UCSD-AML1 (cell line): ENCODE measurements around the gene HS3ST6.
"Not testable (repeated sequence)": the region's sequence is repeated elsewhere in the genome, so short reads cannot be mapped to it uniquely, and the experiment has no call there.

Experiments used
- DNase-seq: peaks from one replicate; lab custom pipeline; 2025; ENCODE audit not compliant: unreplicated experiment; lab: John Stamatoyannopoulos, UW

The HS3ST6 gene

GRCh38 chr16:1909561-1910231 is 8.5 kb downstream of the HS3ST6 start:
- DNase-seq: no peak

DNA sequence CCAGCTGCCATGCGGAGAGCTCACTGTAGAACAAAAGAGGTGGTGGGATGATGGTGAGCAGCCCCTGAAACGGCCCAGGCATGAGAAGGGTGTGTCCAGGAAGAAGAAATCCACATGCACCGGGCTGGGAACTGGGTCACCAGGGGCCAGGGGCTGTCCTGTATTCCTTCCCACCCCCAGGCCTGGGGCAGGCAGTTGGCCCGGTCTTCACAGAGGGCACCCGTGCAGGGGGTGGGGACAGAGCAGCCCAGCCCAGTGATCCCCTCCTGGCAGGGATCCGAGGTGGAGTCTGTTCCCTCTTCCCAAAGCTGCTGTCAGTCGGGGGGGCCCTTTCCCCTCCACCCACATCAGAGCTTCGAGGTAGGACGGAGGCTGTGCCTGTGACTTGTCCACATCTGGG is 9.2 kb downstream of the HS3ST6 start:
- no peak for DNase-seq

DNA sequence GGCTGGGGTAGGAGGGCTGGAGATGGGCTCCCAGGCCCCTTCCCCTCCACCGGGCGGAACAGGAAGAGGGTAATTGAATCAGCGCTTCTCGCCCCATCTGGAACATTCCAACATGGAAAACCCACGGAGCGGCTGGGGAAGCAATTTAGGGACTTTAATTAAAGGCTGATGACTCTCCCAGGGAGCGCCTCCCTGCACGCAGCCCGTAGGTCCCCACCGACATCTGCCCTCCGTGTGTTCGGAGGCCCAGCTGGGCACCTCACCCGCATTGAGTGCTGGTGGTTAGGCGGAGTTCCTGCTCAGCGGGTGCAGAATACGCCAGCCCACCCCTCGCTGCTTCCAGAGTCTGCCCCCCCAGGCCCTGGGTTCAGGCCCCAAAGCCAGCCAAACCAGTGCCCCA is 10.0 kb downstream of the HS3ST6 start:
- no peak for DNase-seq

DNA sequence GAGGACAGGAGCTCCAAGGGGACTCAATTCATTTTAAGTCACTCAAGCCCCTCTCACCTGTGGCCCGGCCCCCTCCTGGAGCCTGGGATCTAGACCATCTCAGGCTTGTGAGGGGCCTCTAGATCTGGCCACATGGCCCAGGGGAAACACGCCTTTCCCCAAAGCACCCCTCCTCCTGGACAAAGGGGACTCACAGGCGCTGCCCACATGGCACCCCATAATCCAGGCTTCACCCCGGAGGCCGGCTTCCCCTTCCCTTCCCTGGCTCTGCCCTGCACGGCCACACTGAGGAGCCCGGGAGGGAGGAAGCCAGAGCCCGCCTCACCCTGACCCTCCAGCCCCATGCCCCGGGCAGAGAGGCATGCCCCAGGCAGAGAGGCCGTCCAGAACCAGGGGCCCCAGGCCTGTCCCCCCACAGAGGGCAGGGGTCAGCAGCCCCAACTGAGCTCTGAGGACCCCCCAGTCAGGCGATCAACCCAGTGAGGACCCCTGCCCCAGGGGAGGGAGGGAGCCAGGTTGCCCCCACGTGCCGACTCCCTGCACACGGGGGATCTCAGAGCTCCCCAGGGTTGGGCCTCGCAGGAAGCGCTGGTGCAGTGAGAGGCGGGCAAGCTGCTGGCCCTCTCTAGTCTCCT is 10.9 kb downstream of the HS3ST6 start:
- no peak for DNase-seq

- no peak for DNase-seq
Measured at GRCh38 chr16:1906846-1907165, 11.4 kb downstream of the HS3ST6 start.

GRCh38 chr16:1906055-1906845 is 12.0 kb downstream of the HS3ST6 start:
- no peak for DNase-seq

GRCh38 chr16:1903845-1904840 is 14.1 kb downstream of the HS3ST6 start:
- DNase-seq: no peak

GRCh38 chr16:1903220-1903574 is 15.0 kb downstream of the HS3ST6 start:
- no peak for DNase-seq

DNA sequence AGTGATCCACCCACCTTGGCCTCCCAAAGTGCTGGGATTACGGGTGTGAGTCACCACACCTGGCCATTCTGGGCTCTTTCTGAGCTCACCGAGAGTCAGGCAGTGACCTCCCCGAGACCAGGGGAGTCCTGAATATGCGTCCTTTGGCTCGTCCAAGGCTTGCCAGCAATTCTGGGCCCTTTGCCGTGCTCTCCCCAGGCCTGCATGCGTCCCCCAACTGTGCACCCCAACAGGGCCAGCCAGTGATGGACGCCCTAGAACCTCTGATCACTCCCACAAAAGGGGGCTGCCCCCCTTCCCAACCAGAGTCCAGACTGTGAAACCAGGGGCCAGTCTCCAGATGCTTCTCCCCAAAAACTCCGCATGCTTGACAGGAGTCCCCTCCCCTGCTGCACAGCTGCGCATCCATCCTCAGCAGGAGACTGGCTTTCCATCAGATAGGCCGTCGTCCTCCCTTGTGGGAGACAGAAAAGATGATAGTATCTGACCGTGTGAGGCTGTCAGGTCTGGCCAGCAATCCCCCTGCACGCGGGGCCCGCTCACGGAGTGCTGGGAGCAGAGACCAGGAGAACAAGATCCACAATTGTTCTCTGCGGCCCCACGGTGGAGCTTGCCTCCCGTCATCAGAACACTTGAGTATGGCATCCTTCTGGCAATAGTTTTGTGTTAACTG is 15.5 kb downstream of the HS3ST6 start:
- no peak for DNase-seq

GRCh38 chr16:1900452-1900774 is 17.8 kb downstream of the HS3ST6 start:
- no peak for DNase-seq

GRCh38 chr16:1899641-1900451 is 18.4 kb downstream of the HS3ST6 start:
- no peak for DNase-seq

DNA sequence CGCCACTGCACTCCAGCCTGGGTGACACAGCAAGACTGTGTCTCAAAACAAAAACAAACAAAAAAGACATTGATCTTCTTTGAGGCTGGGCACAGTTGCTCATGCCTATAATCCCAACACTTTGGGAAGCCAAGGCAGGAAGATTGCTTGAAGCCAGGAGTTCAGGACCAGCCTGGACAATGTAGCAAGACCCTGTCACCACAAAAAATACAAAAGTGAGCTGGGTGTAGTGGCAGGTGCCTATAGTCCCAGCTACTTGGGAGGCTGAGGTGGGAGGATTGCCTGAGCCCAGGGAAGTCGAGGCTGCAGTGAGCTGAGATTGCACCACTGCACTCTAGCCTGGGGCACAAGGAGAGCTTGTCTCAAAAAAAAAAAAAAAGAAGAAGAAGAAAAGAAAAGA is 20.5 kb downstream of the HS3ST6 start:
- not testable (repeated sequence) for DNase-seq

- no peak for DNase-seq
Measured at GRCh38 chr16:1895949-1896675, 22.1 kb downstream of the HS3ST6 start.

DNA sequence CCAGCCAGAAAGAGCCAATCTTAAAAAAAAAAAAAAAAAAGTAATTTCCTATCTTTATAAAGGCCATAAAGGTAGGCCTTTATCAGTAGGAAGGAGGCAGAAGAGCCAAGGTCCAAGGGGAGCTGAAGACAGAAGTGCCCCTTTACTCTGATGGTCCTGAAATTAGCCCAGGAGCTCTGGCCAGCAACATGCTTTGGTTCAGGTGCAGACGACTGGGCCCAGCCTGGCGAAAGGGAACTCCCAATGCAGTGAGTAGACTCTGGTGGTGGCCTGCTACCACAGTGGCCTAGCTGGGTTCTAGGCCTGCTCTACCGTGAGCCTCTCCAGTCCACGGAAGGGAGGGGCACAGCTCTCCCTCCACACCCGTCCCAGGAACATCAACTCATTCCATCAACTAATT is 23.1 kb downstream of the HS3ST6 start:
- DNase-seq: no peak

GRCh38 chr16:1890708-1891050 is 27.5 kb downstream of the HS3ST6 start:
- no peak for DNase-seq

- DNase-seq: no peak
Measured at GRCh38 chr16:1890024-1890707, 28.0 kb downstream of the HS3ST6 start.

DNA sequence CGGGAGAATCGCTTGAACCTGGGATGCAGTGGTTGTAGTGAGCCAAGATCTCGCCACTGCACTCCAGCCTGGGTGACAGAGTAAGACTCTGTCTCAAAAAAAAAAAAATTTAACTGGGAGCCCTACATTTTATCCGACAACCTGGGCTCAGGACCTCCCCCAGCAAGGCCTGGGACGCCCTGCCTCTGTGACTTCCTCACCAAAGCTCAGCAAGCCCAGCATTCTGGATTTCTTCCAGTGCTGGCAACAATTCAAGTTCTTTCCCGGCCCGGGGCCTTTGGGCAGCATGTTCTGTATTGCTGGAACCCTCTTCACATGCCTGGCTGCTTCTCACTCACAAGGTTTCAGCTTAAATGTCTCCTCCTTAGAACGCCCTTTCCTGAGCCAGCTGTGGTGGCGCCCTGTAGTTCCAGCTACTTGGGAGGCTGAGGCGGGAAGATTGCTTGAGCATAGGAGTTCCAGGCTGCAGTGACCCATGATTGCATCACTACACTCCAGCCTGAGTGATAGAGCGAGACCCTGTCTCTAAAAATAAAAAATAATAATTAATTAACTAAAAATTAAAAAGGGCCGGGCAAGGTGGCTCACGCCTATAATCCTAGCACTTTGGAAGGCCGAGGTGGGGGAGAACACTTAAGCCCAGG is 30.4 kb downstream of the HS3ST6 start:
- no peak for DNase-seq

DNA sequence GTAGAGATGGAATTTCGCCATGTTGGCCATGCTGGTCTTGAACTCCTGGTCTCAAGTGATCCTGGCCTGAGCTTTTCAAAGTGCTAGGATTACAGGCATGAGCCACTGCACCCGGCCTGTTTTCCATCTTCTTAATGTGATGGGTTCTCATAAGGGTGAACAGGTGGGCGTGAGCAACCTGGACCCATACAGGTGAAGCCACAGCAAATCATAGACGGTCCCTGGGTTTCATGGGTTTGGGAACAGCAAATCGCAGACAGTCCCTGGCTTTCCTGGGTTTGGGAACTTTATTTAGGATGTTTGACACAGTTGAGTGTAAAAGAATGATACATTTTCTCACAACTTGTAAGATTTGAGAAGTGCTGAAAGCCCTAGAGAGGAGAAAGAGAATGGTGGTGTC is 33.3 kb downstream of the HS3ST6 start:
- DNase-seq: no peak
